K562 (cell line): ENCODE results near the gene KMT2D. TPM values are rescaled to one million over a fixed set of nuclear protein-coding genes. Genes with fewer than 3 reads are reported as not detected.

Experiments used
- ATAC-seq: fragments of 200-7000 bp; cut with Tn5 transposase; 3 replicates; pipeline ENCODE4 v1.9.1; 2020; ENCODE audit warnings: moderate library complexity
- BruUV-seq: library from RNA; stranded (reverse); fragments of 400-500 nt; replicated peaks from 2 replicates; lab custom pipeline; 2021; lab: Mats Ljungman, UMichigan
- CTCF ChIA-PET: fragments of 300-600 bp; formaldehyde crosslinking; extraction: SDS; loops from one replicate; lab custom pipeline; 2021; ENCODE audit warnings: low intra/inter-chr PET ratio; lab: Yijun Ruan, JAX
- POLR2A ChIA-PET: fragments of 300-600, 350-650 bp; sonication (Branson Sonifier 250); formaldehyde crosslinking; extraction: SDS; loops from one replicate; lab custom pipeline; 2021; ENCODE audit warnings: antibody characterized with exemption, inconsistent platforms; lab: Yijun Ruan, JAX
- DNase-seq, 4 experiments: peaks; one replicate each; pipeline versions ENCODE4 v3.0.0 to v3.0.0-alpha.2; 2011 to 2018; ENCODE audit warnings: low spot score in 3 of 4, mixed read lengths in 3 of 4; ENCODE audit errors: extremely low read depth in 1 of 4
- FAIRE-seq: peaks from 2 replicates; lab custom pipeline; 2011; peaks lifted over from hg19 to GRCh38; lab: Jason Lieb, UNC
- H2AFZ ChIP-seq: 2 replicates; pipeline ENCODE4 v1.6.0; 2011; ENCODE audit warnings: low read depth, low read length, control low read depth, inconsistent platforms
- H3K27ac ChIP-seq: fragments of 200-600 bp; 3 replicates; pipeline ENCODE4 v1.8.0; 2011; ENCODE audit warnings: low read depth, mild to moderate bottlenecking, control low read depth, inconsistent platforms, low read length, moderate library complexity, mixed read lengths; ENCODE audit errors: extremely low read depth
- H3K27me3 ChIP-seq, 2 experiments: fragments of 300-600 bp in 1 of 2; 2 replicates in 1 of 2; 3 replicates in 1 of 2; pipeline versions ENCODE4 v1.6.0 to v1.8.0; 2011; ENCODE audit warnings: inconsistent platforms in 2 of 2, low read length in 2 of 2, mild to moderate bottlenecking in 1 of 2, mixed read lengths in 1 of 2, moderate library complexity in 1 of 2; ENCODE audit not compliant: control insufficient read depth in 2 of 2, insufficient read depth in 2 of 2
- H3K36me3 ChIP-seq: fragments of 300-600 bp; 3 replicates; pipeline ENCODE4 v1.8.0; 2011; ENCODE audit warnings: mild to moderate bottlenecking, low read length, inconsistent platforms; ENCODE audit not compliant: control insufficient read depth, insufficient read depth
- H3K4me1 ChIP-seq, 2 experiments: fragments of 200-600 bp in 1 of 2; replicated peaks in 1 of 2; 2 replicates in 1 of 2; 3 replicates in 1 of 2; pipeline versions ENCODE4 v1.5.1 to v1.8.0; 2011; ENCODE audit warnings: inconsistent platforms in 2 of 2, low read length in 2 of 2, mild to moderate bottlenecking in 1 of 2, mixed read lengths in 1 of 2, moderate library complexity in 1 of 2; ENCODE audit not compliant: control insufficient read depth in 2 of 2, insufficient read depth in 2 of 2
- H3K4me2 ChIP-seq: 2 replicates; pipeline ENCODE4 v1.6.1; 2011; ENCODE audit warnings: low read length, control low read depth, inconsistent platforms, mixed read lengths; ENCODE audit not compliant: insufficient read depth
- H3K4me3 ChIP-seq: fragments of 200-600 bp; sonication (generic), shearing (Covaris generic); 2 replicates; pipeline ENCODE4 v1.5.1; 2016; ENCODE audit warnings: control low read depth, inconsistent platforms
- H3K79me2 ChIP-seq: fragments of 200-600 bp; 3 replicates; pipeline ENCODE4 v1.8.0; 2011; ENCODE audit warnings: low read length, inconsistent platforms; ENCODE audit not compliant: control insufficient read depth, insufficient read depth
- H3K9ac ChIP-seq, 2 experiments: 2 replicates each; pipeline versions ENCODE4 v1.6.0 to v1.6.1; 2011; ENCODE audit warnings: low read depth in 2 of 2, low read length in 2 of 2, control low read depth in 1 of 2, inconsistent platforms in 1 of 2, mild to moderate bottlenecking in 1 of 2, mixed read lengths in 1 of 2; ENCODE audit not compliant: insufficient read depth in 1 of 2
- H3K9me1 ChIP-seq: one replicate; pipeline ENCODE4 v1.6.0; 2011; ENCODE audit warnings: inconsistent platforms, mild to moderate bottlenecking, low read length, moderate library complexity; ENCODE audit not compliant: control insufficient read depth, insufficient read depth
- H3K9me3 ChIP-seq: replicated peaks from 2 replicates; pipeline ENCODE4 v1.5.1; 2011; ENCODE audit warnings: low read depth, low read length, inconsistent platforms; ENCODE audit not compliant: control insufficient read depth, insufficient read depth
- H4K20me1 ChIP-seq: replicated peaks from 2 replicates; pipeline ENCODE4 v1.6.1; 2011; ENCODE audit warnings: low read length, inconsistent platforms, mixed read lengths; ENCODE audit not compliant: control insufficient read depth, insufficient read depth
- ARID3A ChIP-seq: IDR thresholded peaks from 2 replicates; pipeline ENCODE4 v1.6.1; 2012; ENCODE audit warnings: low read depth, low read length, improper control_type of control experiment, borderline replicate concordance
- BRCA1 ChIP-seq, 2 experiments: fragments of 450-650 bp in 1 of 2; sonication (generic) in 1 of 2; formaldehyde crosslinking in 1 of 2; IDR thresholded peaks; 2 replicates each; pipeline versions ENCODE4 v1.5.0 to v1.6.1; 2017 to 2020; ENCODE audit warnings: mild to moderate bottlenecking in 1 of 2, missing genetic modification reagents in 1 of 2
- CHAMP1 ChIP-seq: fragments of 450-650 bp; IDR thresholded peaks from 2 replicates; pipeline ENCODE4 v1.6.1; 2016; ENCODE audit warnings: mild to moderate bottlenecking
- COPS2 ChIP-seq: fragments of 450-650 bp; conservative IDR thresholded peaks from 2 replicates; pipeline ENCODE4 v1.6.1; 2016; ENCODE audit warnings: mild to moderate bottlenecking, moderate library complexity
- CXXC5 ChIP-seq: fragments of 250-450 bp; sonication (Bioruptor Pico); IDR thresholded peaks from 2 replicates; pipeline ENCODE4 v1.8.0; 2022; ENCODE audit warnings: inconsistent platforms, mild to moderate bottlenecking, moderate library complexity
- ILF3 ChIP-seq: fragments of 450-650 bp; IDR thresholded peaks from 2 replicates; pipeline ENCODE4 v1.6.1; 2018; ENCODE audit warnings: antibody characterized with exemption, mild to moderate bottlenecking, moderate library complexity, borderline replicate concordance
- KLF6 ChIP-seq: fragments of 250-450 bp; sonication (Bioruptor Pico); IDR thresholded peaks from 2 replicates; pipeline ENCODE4 v1.4.0; 2020; ENCODE audit warnings: mild to moderate bottlenecking, moderate library complexity, borderline replicate concordance
- MIER1 ChIP-seq: fragments of 450-650 bp; IDR thresholded peaks from 2 replicates; pipeline ENCODE4 v1.6.1; 2016; ENCODE audit warnings: antibody characterized with exemption, mild to moderate bottlenecking, low read depth
- NCOA4 ChIP-seq: fragments of 450-650 bp; IDR thresholded peaks from 2 replicates; pipeline ENCODE4 v1.6.1; 2018; ENCODE audit warnings: mild to moderate bottlenecking; ENCODE audit not compliant: partially characterized antibody
- STAT5A ChIP-seq: IDR thresholded peaks from 2 replicates; pipeline ENCODE4 v1.6.1; 2012; ENCODE audit warnings: low read length, inconsistent platforms, borderline replicate concordance
- TAF1 ChIP-seq: IDR thresholded peaks from 2 replicates; pipeline ENCODE4 v1.6.1; 2011; ENCODE audit warnings: mild to moderate bottlenecking, low read length, moderate library complexity; ENCODE audit not compliant: insufficient read depth, control insufficient read depth, severe bottlenecking; ENCODE audit errors: extremely low read depth
- U2AF2 ChIP-seq: fragments of 200-400 bp; formaldehyde crosslinking; optimal IDR thresholded peaks from 2 replicates; pipeline ENCODE3; 2017; ENCODE audit warnings: low read depth, mild to moderate bottlenecking, low read length
- ZKSCAN1 ChIP-seq: fragments of 150-350 bp; IDR thresholded peaks from 2 replicates; pipeline ENCODE4 v1.6.1; 2016; ENCODE audit warnings: low read depth, low read length
- ZNF384 ChIP-seq: IDR thresholded peaks from 2 replicates; pipeline ENCODE4 v1.6.1; 2012; ENCODE audit warnings: low read depth, low read length, improper control_type of control experiment
- WGBS: fragments of 100-300 bp; shearing (Covaris generic); methylation state at CpG from one replicate; pipeline ENCODE4 v1.1.6; 2016; ENCODE audit warnings: low coverage, mixed read lengths; ENCODE audit not compliant: insufficient coverage; ENCODE audit errors: missing lambda C conversion rate; 5-methylcytosine and 5-hydroxymethylcytosine counted together
- in situ Hi-C: fragments of 300-500 bp; cut with MboI; formaldehyde crosslinking; loops from 4 replicates; pipeline ENCODE4 v1.15.0; 2018; ENCODE audit warnings: inconsistent platforms, mixed read lengths
- intact Hi-C: fragments of 100-400 bp; cut with micrococcal nuclease; formaldehyde crosslinking; loops from 2 replicates; pipeline ENCODE4 v1.14.2; 2022
- polyA plus RNA-seq, 8 experiments: library from polyadenylated mRNA; depleted of rRNA in 4 of 8; stranded (reverse) in 5 of 8; unstranded in 3 of 8; fragments of >200 nt; fragmentation: Nextera tagmentation in 2 of 8; fragmentation: Illumina TruSeq in 1 of 8; extraction: Ambion mirVana in 2 of 8; extraction: Trizol in 1 of 8; gene quantifications; 2 replicates each; pipeline versions ENCODE4 v1.2.1 to v1.2.3, GENCODE V29; 2011 to 2014; ENCODE audit warnings: inconsistent platforms in 1 of 8, missing spikeins in 1 of 8
- total RNA-seq, 7 experiments: library from RNA; depleted of rRNA in 6 of 7; stranded (reverse); fragments of >200 nt in 6 of 7; fragmentation: Illumina TruSeq in 2 of 7; extraction: Trizol in 2 of 7; gene quantifications; 2 replicates each; pipeline versions ENCODE4 v1.2.1 to v1.2.3, GENCODE V29; 2011 to 2021; ENCODE audit warnings: low replicate concordance in 1 of 7
- TF ChIP-seq, protein P1 (sequence below): sonication (generic); formaldehyde crosslinking; IDR thresholded peaks from 2 replicates; pipeline ENCODE4 v1.8.0; 2023; ENCODE audit warnings: mild to moderate bottlenecking, missing genetic modification reagents

Gene KMT2D
- total and polyA plus RNA-seq, 9 of the 15 experiments (the other 6 are each of a cell fraction or from before 2014, with no cell fraction given), result 0.22 to 93.7 (median 13.7) TPM

DNA sequence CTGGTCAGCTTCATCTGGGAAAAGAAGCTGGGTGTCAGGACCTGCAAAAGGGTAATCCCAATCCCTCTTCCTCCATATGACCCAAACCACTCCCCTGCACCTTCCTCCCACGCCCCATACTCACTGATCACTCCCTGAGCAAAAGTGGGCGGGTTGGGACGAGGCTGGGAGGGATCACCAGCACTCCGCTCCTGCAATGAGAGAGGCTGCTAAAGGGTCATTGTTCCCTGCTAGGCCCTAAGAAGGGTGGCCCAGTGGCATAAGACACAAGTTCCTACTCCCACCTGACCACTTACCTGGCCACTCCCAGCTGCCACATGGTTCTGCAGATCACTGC, 26.3 kb downstream of the KMT2D start:
- no peak overlapping the region for H3K9ac ChIP-seq
- H3K4me3 ChIP-seq, result no peak overlapping the region
- H3K4me1 ChIP-seq, result peaks cover 0 to 13% of the 10 kb centered on the region in 2 experiments; a peak in 1 of 5 replicates
- no peaks in the 10 kb centered on the region for H3K27me3 ChIP-seq
- in situ Hi-C loops (no loop called here), intact Hi-C loops (no loop called here)
- no peak overlapping the region for H3K4me2 ChIP-seq
- CTCF ChIA-PET, result no interaction called here
- ATAC-seq (no peak), FAIRE-seq (no peak), DNase-seq (no peak)
- peaks cover 97% of the 10 kb centered on the region for H3K36me3 ChIP-seq
- POLR2A ChIA-PET, result interaction anchor here (1.5 to 12.9 kb wide), 4 partner anchors 9 to 16 kb away, joined by 6 to 78 read pairs (median 18); partner anchors contain the start of gene PRKAG1
- no peaks in the 10 kb centered on the region; the same call in 1 of the 2 replicates for H4K20me1 ChIP-seq
- H2AFZ ChIP-seq, result no peak overlapping the region
- no peak overlapping the region for H3K27ac ChIP-seq
- no peaks in the 10 kb centered on the region for H3K9me1 ChIP-seq
- 85% methylated on average over 2 of the region's 4 CpGs for WGBS
- H3K9me3 ChIP-seq, result no peaks in the 10 kb centered on the region
- no peaks in the 10 kb centered on the region for H3K79me2 ChIP-seq
- TF ChIP-seq ZKSCAN1 (no peak), CHAMP1 (no peak), MIER1 (no peak), STAT5A (no peak), TAF1 (no peak), CXXC5 (no peak), KLF6 (CRISPR knock-in tag) (no peak), BRCA1 (IDR thresholded peaks at IDR 0.05) (no peak), BRCA1 (CRISPR knock-in tag; IDR thresholded peaks at IDR 0.05) (no peak), ILF3 (no peak), ZNF384 (no peak), ARID3A (no peak), U2AF2 (no peak), NCOA4 (no peak), COPS2 (no peak)
- TF ChIP-seq, protein P1, sequence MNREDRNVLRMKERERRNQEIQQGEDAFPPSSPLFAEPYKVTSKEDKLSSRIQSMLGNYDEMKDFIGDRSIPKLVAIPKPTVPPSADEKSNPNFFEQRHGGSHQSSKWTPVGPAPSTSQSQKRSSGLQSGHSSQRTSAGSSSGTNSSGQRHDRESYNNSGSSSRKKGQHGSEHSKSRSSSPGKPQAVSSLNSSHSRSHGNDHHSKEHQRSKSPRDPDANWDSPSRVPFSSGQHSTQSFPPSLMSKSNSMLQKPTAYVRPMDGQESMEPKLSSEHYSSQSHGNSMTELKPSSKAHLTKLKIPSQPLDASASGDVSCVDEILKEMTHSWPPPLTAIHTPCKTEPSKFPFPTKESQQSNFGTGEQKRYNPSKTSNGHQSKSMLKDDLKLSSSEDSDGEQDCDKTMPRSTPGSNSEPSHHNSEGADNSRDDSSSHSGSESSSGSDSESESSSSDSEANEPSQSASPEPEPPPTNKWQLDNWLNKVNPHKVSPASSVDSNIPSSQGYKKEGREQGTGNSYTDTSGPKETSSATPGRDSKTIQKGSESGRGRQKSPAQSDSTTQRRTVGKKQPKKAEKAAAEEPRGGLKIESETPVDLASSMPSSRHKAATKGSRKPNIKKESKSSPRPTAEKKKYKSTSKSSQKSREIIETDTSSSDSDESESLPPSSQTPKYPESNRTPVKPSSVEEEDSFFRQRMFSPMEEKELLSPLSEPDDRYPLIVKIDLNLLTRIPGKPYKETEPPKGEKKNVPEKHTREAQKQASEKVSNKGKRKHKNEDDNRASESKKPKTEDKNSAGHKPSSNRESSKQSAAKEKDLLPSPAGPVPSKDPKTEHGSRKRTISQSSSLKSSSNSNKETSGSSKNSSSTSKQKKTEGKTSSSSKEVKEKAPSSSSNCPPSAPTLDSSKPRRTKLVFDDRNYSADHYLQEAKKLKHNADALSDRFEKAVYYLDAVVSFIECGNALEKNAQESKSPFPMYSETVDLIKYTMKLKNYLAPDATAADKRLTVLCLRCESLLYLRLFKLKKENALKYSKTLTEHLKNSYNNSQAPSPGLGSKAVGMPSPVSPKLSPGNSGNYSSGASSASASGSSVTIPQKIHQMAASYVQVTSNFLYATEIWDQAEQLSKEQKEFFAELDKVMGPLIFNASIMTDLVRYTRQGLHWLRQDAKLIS (CRISPR knock-in tag), result no peak
- BruUV-seq, result no TSS peak
